ENCODE results near the gene CNKSR1.

The CNKSR1 gene

DNA sequence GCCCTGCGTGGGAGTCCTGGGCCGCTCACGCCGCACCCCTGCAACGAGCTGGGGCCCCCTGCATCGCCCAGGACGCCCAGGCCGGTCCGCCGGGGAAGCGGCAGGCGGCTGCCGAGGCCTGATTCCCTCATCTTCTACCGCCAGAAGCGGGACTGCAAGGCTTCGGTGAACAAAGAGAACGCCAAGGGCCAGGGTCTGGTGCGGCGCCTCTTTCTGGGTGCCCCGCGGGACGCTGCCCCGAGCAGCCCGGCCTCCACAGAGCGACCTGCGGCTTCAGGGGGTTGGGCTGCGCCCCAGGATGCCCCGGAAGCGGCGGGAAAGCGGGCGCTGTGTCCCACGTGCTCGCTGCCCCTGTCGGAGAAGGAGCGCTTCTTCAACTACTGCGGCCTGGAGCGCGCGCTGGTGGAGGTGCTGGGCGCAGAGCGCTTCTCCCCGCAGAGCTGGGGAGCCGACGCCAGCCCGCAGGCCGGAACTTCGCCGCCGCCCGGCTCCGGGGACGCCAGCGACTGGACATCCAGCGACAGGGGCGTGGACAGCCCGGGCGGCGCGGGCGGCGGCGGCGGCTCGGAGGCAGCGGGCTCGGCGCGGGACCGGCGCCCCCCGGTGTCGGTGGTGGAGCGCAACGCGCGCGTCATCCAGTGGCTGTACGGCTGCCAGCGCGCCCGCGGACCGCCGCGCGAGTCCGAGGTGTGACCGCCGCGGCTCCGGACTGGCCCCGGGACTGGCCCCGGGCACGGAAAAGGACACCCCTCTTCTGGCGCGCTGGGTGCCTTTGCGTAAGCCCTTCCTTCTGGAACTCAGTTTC is 15.7 kb upstream of the CNKSR1 start:
- no peak overlapping the region for H3K27ac ChIP-seq
- TF ChIP-seq, protein P1, sequence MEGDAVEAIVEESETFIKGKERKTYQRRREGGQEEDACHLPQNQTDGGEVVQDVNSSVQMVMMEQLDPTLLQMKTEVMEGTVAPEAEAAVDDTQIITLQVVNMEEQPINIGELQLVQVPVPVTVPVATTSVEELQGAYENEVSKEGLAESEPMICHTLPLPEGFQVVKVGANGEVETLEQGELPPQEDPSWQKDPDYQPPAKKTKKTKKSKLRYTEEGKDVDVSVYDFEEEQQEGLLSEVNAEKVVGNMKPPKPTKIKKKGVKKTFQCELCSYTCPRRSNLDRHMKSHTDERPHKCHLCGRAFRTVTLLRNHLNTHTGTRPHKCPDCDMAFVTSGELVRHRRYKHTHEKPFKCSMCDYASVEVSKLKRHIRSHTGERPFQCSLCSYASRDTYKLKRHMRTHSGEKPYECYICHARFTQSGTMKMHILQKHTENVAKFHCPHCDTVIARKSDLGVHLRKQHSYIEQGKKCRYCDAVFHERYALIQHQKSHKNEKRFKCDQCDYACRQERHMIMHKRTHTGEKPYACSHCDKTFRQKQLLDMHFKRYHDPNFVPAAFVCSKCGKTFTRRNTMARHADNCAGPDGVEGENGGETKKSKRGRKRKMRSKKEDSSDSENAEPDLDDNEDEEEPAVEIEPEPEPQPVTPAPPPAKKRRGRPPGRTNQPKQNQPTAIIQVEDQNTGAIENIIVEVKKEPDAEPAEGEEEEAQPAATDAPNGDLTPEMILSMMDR (conservative IDR thresholded peaks at IDR 0.05) = peak; percentile 33
- no peak for TF ChIP-seq ZFX (IDR thresholded peaks at IDR 0.05)

DNA sequence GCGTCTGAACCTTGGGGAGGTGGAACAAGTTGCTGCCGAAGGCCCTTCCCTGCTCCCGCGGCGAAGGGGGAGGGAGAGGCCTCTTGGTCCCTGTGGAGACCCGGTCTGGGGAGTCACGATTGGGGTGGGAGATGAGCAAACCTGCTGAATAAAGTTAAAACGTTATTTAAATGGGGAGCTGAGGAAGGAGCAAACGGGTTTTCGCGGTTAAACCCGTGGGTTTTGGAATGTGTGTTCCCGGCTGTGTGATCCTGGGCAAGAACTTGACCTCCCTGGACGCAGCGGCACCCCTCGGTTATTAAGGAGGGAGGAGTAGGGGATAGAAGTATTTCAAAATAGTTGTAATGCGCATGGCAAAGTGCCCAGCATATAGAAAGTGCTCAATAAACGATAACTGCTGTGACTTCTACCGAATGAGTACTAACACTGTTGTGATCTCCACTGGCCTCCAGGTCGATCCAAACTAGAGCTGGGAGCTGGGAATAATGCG is 15.0 kb upstream of the CNKSR1 start:
- TF ChIP-seq, protein P1 (conservative IDR thresholded peaks at IDR 0.05) = no peak; the same call in 1 of the 2 replicates
- TF ChIP-seq ZFX (IDR thresholded peaks at IDR 0.05) = no peak
- H3K27ac ChIP-seq = no peak overlapping the region

DNA sequence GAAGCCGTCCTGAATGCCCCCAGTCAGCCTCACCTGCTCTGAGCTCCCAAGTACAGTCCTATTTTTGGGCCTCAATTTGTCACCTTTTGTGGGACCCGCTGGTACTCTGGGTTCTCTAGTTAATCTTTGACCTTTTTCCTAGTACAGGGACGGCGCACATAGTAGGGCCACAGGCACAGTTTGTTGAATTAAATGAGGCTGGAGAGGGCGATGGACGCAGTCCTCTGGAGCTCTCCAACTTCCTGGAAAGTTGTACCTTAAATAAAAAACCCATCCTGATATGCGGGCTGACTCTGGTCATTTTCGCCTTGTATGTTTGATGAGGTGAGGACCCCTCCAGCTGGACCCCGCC is 13.6 kb upstream of the CNKSR1 start:
- no peak for TF ChIP-seq ZFX (IDR thresholded peaks at IDR 0.05)
- TF ChIP-seq, protein P1 (conservative IDR thresholded peaks at IDR 0.05) = no peak
- H3K27ac ChIP-seq = no peak overlapping the region

DNA sequence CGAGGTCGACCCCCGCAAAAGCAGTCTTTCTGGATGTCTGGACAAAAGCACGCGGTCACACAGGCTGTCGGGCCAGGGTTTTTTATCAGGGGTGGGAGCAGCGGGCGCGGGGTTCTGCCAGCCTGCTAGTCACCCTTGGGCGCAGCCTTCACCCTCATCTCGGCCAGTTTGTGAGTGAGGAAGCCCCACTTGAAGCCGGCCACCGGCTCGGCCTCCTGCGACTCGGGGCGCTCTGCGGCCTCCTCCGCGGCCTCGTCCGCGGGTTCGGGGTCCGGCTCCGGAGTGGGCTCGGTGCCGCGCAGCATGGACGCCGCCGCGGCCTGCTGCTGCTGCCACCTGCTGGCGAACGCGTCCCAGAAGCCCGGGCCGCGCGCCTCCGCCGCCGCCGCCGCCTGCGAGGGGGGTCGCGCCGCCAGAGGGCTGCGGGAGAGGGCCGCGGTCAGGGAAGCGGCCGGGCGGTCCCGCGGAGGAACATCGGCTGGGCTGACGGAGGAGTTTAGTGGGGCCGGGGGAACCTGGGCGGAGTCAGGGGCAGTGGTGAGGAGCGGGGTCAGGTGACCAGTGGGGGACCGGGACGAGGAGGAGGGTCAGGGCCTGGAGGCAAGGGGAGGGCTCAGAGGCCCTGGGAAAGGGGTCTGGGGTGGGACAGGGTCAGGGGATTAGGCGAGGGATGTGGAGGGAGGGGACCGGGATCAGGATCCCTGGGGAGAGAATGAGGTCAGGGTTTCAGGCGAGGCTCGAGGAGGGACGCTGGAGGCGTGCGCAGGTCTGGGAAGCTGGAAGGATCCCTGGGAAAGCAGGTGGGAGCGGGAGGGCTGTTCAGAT is 13.0 kb upstream of the CNKSR1 start:
- TF ChIP-seq ZFX (IDR thresholded peaks at IDR 0.05) = no peak
- TF ChIP-seq, protein P1 (conservative IDR thresholded peaks at IDR 0.05) = peak; percentile 83
- H3K27ac ChIP-seq = no peak overlapping the region

DNA sequence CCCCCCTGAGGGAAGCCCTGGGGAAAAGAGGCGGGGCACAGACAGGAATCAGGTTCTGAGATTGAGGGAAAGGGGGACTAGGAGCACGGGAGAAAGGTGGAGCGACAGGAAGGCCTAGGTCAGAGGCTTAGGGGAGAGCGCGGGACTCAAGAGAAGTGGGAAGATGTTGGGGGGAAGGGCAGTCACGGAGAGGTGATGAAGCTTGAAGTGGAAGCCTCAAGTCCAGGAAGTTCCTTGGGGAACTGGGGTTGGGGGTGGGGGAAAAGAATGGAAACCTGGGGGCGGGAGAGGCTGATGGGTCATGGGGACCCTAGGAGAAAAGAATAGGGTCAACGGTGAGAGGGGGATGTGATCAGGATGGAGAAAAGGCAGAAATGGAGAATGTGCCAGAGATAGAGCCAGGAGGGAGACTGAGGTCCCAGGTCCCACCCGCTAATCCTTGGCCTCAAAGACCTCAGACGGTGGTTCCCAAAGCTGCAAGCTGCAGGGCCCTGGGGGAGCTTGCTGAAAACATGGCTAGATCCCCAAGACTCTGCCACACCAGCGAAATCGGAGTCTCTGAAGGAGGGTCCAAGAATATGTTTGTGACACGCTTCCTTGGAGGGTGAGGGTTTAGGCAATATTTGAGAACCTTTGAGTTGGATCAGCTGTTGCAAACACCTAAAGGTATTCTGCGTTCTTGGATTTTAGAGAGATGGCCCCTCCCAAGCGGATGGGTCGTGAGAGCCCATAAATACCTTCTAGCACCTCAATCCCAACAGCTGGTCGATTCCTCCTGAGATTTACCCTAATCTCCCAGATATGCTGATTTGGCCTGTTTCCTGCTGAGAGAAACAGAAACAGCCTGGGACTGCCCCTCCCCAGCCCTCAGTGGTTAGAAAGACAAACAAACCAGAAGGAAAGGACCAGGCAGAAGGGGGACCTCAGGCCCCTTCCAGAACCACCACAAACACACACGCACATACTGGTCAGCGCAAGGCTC is 12.1 kb upstream of the CNKSR1 start:
- H3K27ac ChIP-seq = no peak overlapping the region
- no peak for TF ChIP-seq ZFX (IDR thresholded peaks at IDR 0.05)
- TF ChIP-seq, protein P1 (conservative IDR thresholded peaks at IDR 0.05) = no peak

DNA sequence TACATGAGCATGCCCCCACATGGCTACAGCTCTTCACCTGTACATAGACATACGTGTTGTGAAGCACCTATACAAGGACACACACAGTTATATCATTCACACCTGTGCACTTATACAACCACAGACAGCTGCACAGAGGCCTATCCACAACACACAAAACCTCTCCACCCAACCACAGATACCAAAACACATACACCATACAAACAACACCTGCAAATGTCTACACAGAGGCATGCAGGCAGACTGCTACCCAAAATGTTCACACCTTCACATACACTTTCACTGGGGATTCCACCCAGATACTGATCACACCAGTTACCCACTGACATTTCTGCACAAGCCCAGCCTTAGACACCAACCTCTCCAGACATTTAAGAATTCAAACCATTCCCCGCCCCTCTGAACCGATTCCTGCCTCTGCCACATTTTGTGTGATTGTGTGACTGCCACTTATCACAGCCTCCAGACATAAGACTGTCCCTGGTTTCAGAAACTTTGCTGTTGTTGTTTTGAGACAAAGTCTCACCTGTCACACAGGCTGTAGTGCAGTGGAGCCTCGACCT is 10.5 kb upstream of the CNKSR1 start:
- H3K27ac ChIP-seq = no peak overlapping the region
- TF ChIP-seq, protein P1 (conservative IDR thresholded peaks at IDR 0.05) = no peak
- TF ChIP-seq ZFX (IDR thresholded peaks at IDR 0.05) = no peak

Measured in C4-2B (cell line).